Keratinocyte (primary cell): ENCODE data around the gene PEX10.

Experiments used
- EZH2 ChIP-seq: IDR thresholded peaks from one replicate; pipeline ENCODE4 v1.6.1; 2012; ENCODE audit warnings: inconsistent platforms, mild to moderate bottlenecking, low read length, moderate library complexity
- TF ChIP-seq, protein P1 (sequence below), 3 experiments: IDR thresholded peaks in 1 of 3; conservative IDR thresholded peaks in 1 of 3; optimal IDR thresholded peaks in 1 of 3; 2 replicates in 2 of 3; 3 replicates in 1 of 3; pipeline versions ENCODE3 to v1.5.1; 2011; ENCODE audit warnings: low read length in 3 of 3, mild to moderate bottlenecking in 3 of 3, moderate library complexity in 2 of 3, control low read depth in 1 of 3, inconsistent platforms in 1 of 3; ENCODE audit not compliant: insufficient read depth in 2 of 3; ENCODE audit errors: extremely low read depth in 1 of 3

- TF ChIP-seq, protein P1, sequence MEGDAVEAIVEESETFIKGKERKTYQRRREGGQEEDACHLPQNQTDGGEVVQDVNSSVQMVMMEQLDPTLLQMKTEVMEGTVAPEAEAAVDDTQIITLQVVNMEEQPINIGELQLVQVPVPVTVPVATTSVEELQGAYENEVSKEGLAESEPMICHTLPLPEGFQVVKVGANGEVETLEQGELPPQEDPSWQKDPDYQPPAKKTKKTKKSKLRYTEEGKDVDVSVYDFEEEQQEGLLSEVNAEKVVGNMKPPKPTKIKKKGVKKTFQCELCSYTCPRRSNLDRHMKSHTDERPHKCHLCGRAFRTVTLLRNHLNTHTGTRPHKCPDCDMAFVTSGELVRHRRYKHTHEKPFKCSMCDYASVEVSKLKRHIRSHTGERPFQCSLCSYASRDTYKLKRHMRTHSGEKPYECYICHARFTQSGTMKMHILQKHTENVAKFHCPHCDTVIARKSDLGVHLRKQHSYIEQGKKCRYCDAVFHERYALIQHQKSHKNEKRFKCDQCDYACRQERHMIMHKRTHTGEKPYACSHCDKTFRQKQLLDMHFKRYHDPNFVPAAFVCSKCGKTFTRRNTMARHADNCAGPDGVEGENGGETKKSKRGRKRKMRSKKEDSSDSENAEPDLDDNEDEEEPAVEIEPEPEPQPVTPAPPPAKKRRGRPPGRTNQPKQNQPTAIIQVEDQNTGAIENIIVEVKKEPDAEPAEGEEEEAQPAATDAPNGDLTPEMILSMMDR (optimal IDR thresholded peaks at IDR 0.05 in 1 of 3, IDR thresholded peaks at IDR 0.05 in 1 of 3, conservative IDR thresholded peaks at IDR 0.05 in 1 of 3; ENCODE audit: extremely low read depth in 1 of 3, insufficient read depth in 2 of 3, low read length in 3 of 3): no peak
- TF ChIP-seq EZH2: no peak
Observed at GRCh38 chr1:2451741-2452140, 39.4 kb upstream of the PEX10 start.
